ENCODE results near the gene LDLRAD4. TPM values are rescaled to one million over a fixed set of nuclear protein-coding genes. Genes with fewer than 3 reads are reported as not detected.

Gene LDLRAD4
- total and polyA plus RNA-seq, 12 donors: 3.9 to 64.5 (median 36.0) TPM

GRCh38 chr18:13456736-13457271 is 238.2 kb downstream of the LDLRAD4 start:
- no peaks in the 10 kb centered on the region for H3K27me3 ChIP-seq
- H3K36me3 ChIP-seq (replicated peaks in 1 of 2): no peaks in the 10 kb centered on the region
- TF ChIP-seq POLR2A (IDR thresholded peaks at IDR 0.05): no peak
- TF ChIP-seq, protein P1, sequence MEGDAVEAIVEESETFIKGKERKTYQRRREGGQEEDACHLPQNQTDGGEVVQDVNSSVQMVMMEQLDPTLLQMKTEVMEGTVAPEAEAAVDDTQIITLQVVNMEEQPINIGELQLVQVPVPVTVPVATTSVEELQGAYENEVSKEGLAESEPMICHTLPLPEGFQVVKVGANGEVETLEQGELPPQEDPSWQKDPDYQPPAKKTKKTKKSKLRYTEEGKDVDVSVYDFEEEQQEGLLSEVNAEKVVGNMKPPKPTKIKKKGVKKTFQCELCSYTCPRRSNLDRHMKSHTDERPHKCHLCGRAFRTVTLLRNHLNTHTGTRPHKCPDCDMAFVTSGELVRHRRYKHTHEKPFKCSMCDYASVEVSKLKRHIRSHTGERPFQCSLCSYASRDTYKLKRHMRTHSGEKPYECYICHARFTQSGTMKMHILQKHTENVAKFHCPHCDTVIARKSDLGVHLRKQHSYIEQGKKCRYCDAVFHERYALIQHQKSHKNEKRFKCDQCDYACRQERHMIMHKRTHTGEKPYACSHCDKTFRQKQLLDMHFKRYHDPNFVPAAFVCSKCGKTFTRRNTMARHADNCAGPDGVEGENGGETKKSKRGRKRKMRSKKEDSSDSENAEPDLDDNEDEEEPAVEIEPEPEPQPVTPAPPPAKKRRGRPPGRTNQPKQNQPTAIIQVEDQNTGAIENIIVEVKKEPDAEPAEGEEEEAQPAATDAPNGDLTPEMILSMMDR (IDR thresholded peaks at IDR 0.05): no peak
- no peak overlapping the region for H3K4me3 ChIP-seq
- no peaks in the 10 kb centered on the region for H3K9me3 ChIP-seq (replicated peaks in 1 of 3)
- intact Hi-C loops (cut with DNase I): no loop called here
- 80 to 100% (median 92%) methylated on average over 1 to 3 of the region's 3 CpGs for WGBS, 4 donors
- peak in 1 of 7 donors; percentile 24 for DNase-seq
- peaks cover 11 to 32% of the 10 kb centered on the region in 2 donors for H3K4me1 ChIP-seq (replicated peaks in 1 of 2)
- H3K27ac ChIP-seq: no peak overlapping the region

- no peak for DNase-seq
- Histone ChIP-seq H3K4me3 (no peak overlapping the region), H3K9me3 (replicated peaks in 1 of 3) (no peaks in the 10 kb centered on the region), H3K27ac (no peak overlapping the region), H3K4me1 (replicated peaks in 1 of 2) (peaks cover 5 to 27% of the 10 kb centered on the region in 2 donors), H3K27me3 (no peaks in the 10 kb centered on the region), H3K36me3 (replicated peaks in 1 of 2) (no peaks in the 10 kb centered on the region)
- TF ChIP-seq, protein P1 (IDR thresholded peaks at IDR 0.05): no peak
- TF ChIP-seq POLR2A (IDR thresholded peaks at IDR 0.05): no peak
- 76 to 93% (median 83%) methylated on average over 8 to 10 of the region's 10 CpGs for WGBS, 4 donors
- intact Hi-C loops (cut with DNase I): no loop called here
These were observed 238.8 kb downstream of the LDLRAD4 start for GRCh38 chr18:13457327-13457726.

DNA sequence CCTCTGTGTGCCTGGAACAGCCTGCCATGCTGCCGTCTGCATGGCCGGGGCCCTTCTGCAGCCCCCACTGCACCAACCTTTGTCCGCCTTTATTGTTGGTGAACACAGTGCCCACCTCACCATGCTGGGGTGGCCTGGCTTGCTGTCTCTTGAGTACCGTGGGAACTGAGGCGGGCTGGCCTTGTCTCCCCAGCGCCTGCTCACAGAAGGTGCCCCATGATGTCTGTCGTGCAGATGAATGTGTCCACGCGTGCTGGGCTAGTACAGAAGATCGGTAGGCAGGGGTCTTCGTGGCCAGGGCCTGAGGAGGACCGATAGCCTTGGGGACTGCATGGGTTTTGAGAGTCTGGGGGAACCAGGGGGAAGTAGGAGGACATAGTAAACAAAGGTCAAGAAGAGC is 242.4 kb downstream of the LDLRAD4 start:
- Histone ChIP-seq H3K27me3 (no peaks in the 10 kb centered on the region), H3K9me3 (replicated peaks in 1 of 3) (no peaks in the 10 kb centered on the region), H3K4me3 (no peak overlapping the region), H3K36me3 (replicated peaks in 1 of 2) (no peaks in the 10 kb centered on the region), H3K4me1 (replicated peaks in 1 of 2) (peaks cover 0 to 25% of the 10 kb centered on the region in 2 donors), H3K27ac (no peak overlapping the region)
- DNase-seq: peak in 1 of 7 donors; percentile 45
- TF ChIP-seq POLR2A (IDR thresholded peaks at IDR 0.05): no peak
- TF ChIP-seq, protein P1 (IDR thresholded peaks at IDR 0.05): no peak
- WGBS, 4 donors: 87 to 98% (median 94%) methylated on average over 12 of the region's 12 CpGs
- intact Hi-C loops (cut with DNase I): no loop called here

- Histone ChIP-seq H3K27ac (no peak overlapping the region), H3K4me1 (replicated peaks in 1 of 2) (peaks cover 0 to 23% of the 10 kb centered on the region in 2 donors), H3K9me3 (replicated peaks in 1 of 3) (no peaks in the 10 kb centered on the region), H3K27me3 (no peaks in the 10 kb centered on the region), H3K36me3 (replicated peaks in 1 of 2) (no peaks in the 10 kb centered on the region), H3K4me3 (no peak overlapping the region)
- intact Hi-C loops (cut with DNase I): no loop called here
- no peak for DNase-seq
- no peak for TF ChIP-seq POLR2A (IDR thresholded peaks at IDR 0.05)
- TF ChIP-seq, protein P1 (IDR thresholded peaks at IDR 0.05): no peak
- WGBS, 4 donors: 94 to 98% (median 95%) methylated on average over 5 of the region's 5 CpGs
These were observed 242.9 kb downstream of the LDLRAD4 start for GRCh38 chr18:13461469-13461868.
